ENCODE measurements around the gene LILRB2. TPM values are rescaled to one million over a fixed set of nuclear protein-coding genes. Genes with fewer than 3 reads are reported as not detected.
"Not testable (repeated sequence)": the region's sequence is repeated elsewhere in the genome, so short reads cannot be mapped to it uniquely, and the experiment has no call there.

Gene LILRB2
- total RNA-seq, 5 donors from 2014 or later (not counting 1 experiment from before 2014, with no cell fraction given) = 0.46 to 0.53 TPM; not detected in 3

- H3K4me1 Mint-ChIP-seq; H3K4me3 Mint-ChIP-seq; H3K9me3 ChIP-seq; ATAC-seq (replicated peaks in 1 of 4); POLR2A ChIA-PET; H3K36me3 Mint-ChIP-seq; H3K27ac ChIP-seq (ENCODE audit: low read length); H3K9me3 Mint-ChIP-seq; H3K36me3 ChIP-seq (ENCODE audit: control insufficient read depth in 2 of 2, extremely low read depth in 1 of 2, insufficient read depth in 1 of 2, low read length in 1 of 2); DNase-seq; H3K4me3 ChIP-seq (ENCODE audit: control insufficient read depth in 1 of 2, extremely low read depth in 1 of 2, low read length in 1 of 2); H3K4me1 ChIP-seq (ENCODE audit: control insufficient read depth in 1 of 2, extremely low read depth in 1 of 2, insufficient read depth in 2 of 2, low read length in 2 of 2); H3K27ac Mint-ChIP-seq: not testable (repeated sequence)
- peaks cover 17 to 37% of the 10 kb centered on the region in 2 donors for H3K27me3 Mint-ChIP-seq
- H3K27me3 ChIP-seq (replicated peaks in 1 of 2; ENCODE audit: control insufficient read depth in 2 of 2, extremely low read depth in 1 of 2, insufficient read depth in 2 of 2, low read length in 1 of 2) = peaks cover 0 to 24% of the 10 kb centered on the region in 2 experiments
- WGBS (ENCODE audit: insufficient coverage) = 28% methylated on average over 2 of the region's 5 CpGs
- CTCF ChIA-PET = interaction anchor here in 1 of 2 donors (0.6 kb wide), 1 partner anchor 406 kb away, joined by 3 read pairs; no protein-coding TSS in a partner anchor
Observed at GRCh38 chr19:54272181-54272580, 8.7 kb downstream of the LILRB2 start.

DNA sequence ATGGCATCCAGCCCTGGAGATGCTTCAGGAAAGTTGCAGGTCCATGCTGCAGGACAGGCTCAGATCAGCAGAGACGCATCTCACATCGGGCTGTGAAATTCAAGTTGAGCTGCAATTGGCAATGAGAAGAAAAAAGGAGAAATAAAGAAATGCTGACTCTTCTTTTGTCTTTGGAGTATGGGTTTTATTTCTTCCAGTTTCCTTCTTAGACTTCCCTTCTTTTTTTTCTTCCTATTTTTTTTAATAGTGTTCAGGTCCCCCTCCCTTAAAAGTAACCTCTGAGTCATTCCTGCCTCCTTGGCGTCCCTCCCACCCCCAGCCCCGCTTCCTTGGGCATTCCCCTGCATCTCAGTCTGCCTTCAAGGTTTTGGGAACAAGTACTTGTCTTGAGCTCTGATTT lies 9.3 kb downstream of the LILRB2 start:
- peaks cover 0 to 21% of the 10 kb centered on the region in 2 experiments for H3K27me3 ChIP-seq (replicated peaks in 1 of 2; ENCODE audit: control insufficient read depth in 2 of 2, extremely low read depth in 1 of 2, insufficient read depth in 2 of 2, low read length in 1 of 2)
- no CpG with 5 or more reads among the region's 4 CpGs for WGBS (ENCODE audit: insufficient coverage)
- H3K9me3 ChIP-seq; POLR2A ChIA-PET; H3K4me3 ChIP-seq (ENCODE audit: control insufficient read depth in 1 of 2, extremely low read depth in 1 of 2, low read length in 1 of 2); DNase-seq; H3K4me3 Mint-ChIP-seq; ATAC-seq (replicated peaks in 1 of 4); H3K36me3 ChIP-seq (ENCODE audit: control insufficient read depth in 2 of 2, extremely low read depth in 1 of 2, insufficient read depth in 1 of 2, low read length in 1 of 2); H3K36me3 Mint-ChIP-seq; H3K4me1 ChIP-seq (ENCODE audit: control insufficient read depth in 1 of 2, extremely low read depth in 1 of 2, insufficient read depth in 2 of 2, low read length in 2 of 2); H3K9me3 Mint-ChIP-seq; H3K4me1 Mint-ChIP-seq; H3K27ac ChIP-seq (ENCODE audit: low read length); H3K27ac Mint-ChIP-seq: not testable (repeated sequence)
- peaks cover 17 to 32% of the 10 kb centered on the region in 2 donors for H3K27me3 Mint-ChIP-seq
- CTCF ChIA-PET = interaction anchor here in 1 of 2 donors (0.6 to 0.7 kb wide), 2 partner anchors 11 to 406 kb away, joined by 3 read pairs; no protein-coding TSS in a partner anchor

GRCh38 chr19:54271106-54271505 lies 9.8 kb downstream of the LILRB2 start:
- Mint-ChIP-seq H3K27me3 (peaks cover 20 to 32% of the 10 kb centered on the region in 2 donors), H3K27ac (no peak overlapping the region), H3K4me1 (no peaks in the 10 kb centered on the region), H3K9me3 (no peaks in the 10 kb centered on the region), H3K36me3 (no peaks in the 10 kb centered on the region), H3K4me3 (no peak overlapping the region)
- no peaks in the 10 kb centered on the region for H3K36me3 ChIP-seq (ENCODE audit: control insufficient read depth in 2 of 2, extremely low read depth in 1 of 2, insufficient read depth in 1 of 2, low read length in 1 of 2)
- no peak overlapping the region for H3K4me3 ChIP-seq (ENCODE audit: control insufficient read depth in 1 of 2, extremely low read depth in 1 of 2, low read length in 1 of 2)
- POLR2A ChIA-PET = no interaction called here
- H3K27ac ChIP-seq (ENCODE audit: low read length) = no peak overlapping the region
- no peak for ATAC-seq (replicated peaks in 1 of 4)
- H3K4me1 ChIP-seq (ENCODE audit: control insufficient read depth in 1 of 2, extremely low read depth in 1 of 2, insufficient read depth in 2 of 2, low read length in 2 of 2) = peaks cover 0 to 1% of the 10 kb centered on the region in 2 experiments
- DNase-seq = peak in 1 of 35 experiments; percentile 34
- H3K27me3 ChIP-seq (replicated peaks in 1 of 2; ENCODE audit: control insufficient read depth in 2 of 2, extremely low read depth in 1 of 2, insufficient read depth in 2 of 2, low read length in 1 of 2) = peaks cover 0 to 24% of the 10 kb centered on the region in 2 experiments
- no peaks in the 10 kb centered on the region for H3K9me3 ChIP-seq
- CTCF ChIA-PET = interaction anchor here in 1 of 2 donors (0.7 kb wide), 1 partner anchor 11 kb away, joined by 3 read pairs; no protein-coding TSS in a partner anchor
- 68% methylated on average over 5 of the region's 8 CpGs for WGBS (ENCODE audit: insufficient coverage)

GRCh38 chr19:54268936-54269335 lies 12.0 kb downstream of the LILRB2 start:
- no CpG with 5 or more reads among the region's 2 CpGs for WGBS (ENCODE audit: insufficient coverage)
- peaks cover 0 to 4% of the 10 kb centered on the region in 2 experiments for H3K4me1 ChIP-seq (ENCODE audit: control insufficient read depth in 1 of 2, extremely low read depth in 1 of 2, insufficient read depth in 2 of 2, low read length in 2 of 2)
- CTCF ChIA-PET = no interaction called here
- Mint-ChIP-seq H3K4me1 (peaks cover 0 to 2% (median 0%) of the 10 kb centered on the region in 3 donors), H3K27ac (no peak overlapping the region), H3K9me3 (no peaks in the 10 kb centered on the region), H3K36me3 (no peaks in the 10 kb centered on the region), H3K4me3 (no peak overlapping the region), H3K27me3 (peaks cover 22 to 25% of the 10 kb centered on the region in 2 donors)
- no peaks in the 10 kb centered on the region for H3K9me3 ChIP-seq
- peaks cover 0 to 20% of the 10 kb centered on the region in 2 experiments for H3K27me3 ChIP-seq (replicated peaks in 1 of 2; ENCODE audit: control insufficient read depth in 2 of 2, extremely low read depth in 1 of 2, insufficient read depth in 2 of 2, low read length in 1 of 2)
- DNase-seq (no peak), ATAC-seq (replicated peaks in 1 of 4) (no peak)
- POLR2A ChIA-PET = no interaction called here
- H3K36me3 ChIP-seq (ENCODE audit: control insufficient read depth in 2 of 2, extremely low read depth in 1 of 2, insufficient read depth in 1 of 2, low read length in 1 of 2) = no peaks in the 10 kb centered on the region
- no peak overlapping the region for H3K27ac ChIP-seq (ENCODE audit: low read length)
- H3K4me3 ChIP-seq (ENCODE audit: control insufficient read depth in 1 of 2, extremely low read depth in 1 of 2, low read length in 1 of 2) = no peak overlapping the region

GRCh38 chr19:54266133-54266532 lies 14.8 kb downstream of the LILRB2 start:
- peak in 34 of 35 experiments; percentile 20 to 69 (median 52) for DNase-seq
- ATAC-seq (replicated peaks in 1 of 4) = peak in 3 of 4 experiments; percentile 32 to 49 (median 46)
- Mint-ChIP-seq H3K9me3 (no peaks in the 10 kb centered on the region), H3K27me3 (peaks cover 15 to 16% of the 10 kb centered on the region in 2 donors), H3K36me3 (no peaks in the 10 kb centered on the region), H3K4me3 (no peak overlapping the region), H3K27ac (no peak overlapping the region), H3K4me1 (peaks cover 0 to 2% (median 0%) of the 10 kb centered on the region in 3 donors)
- ChIA-PET POLR2A (no interaction called here), CTCF (interaction anchor here in 1 of 2 donors (0.5 to 1.2 kb wide), 3 partner anchors 125 to 886 kb away, joined by 3 to 4 read pairs (median 4); partner anchors contain the start of gene CNOT3)
- Histone ChIP-seq H3K4me1 (ENCODE audit: control insufficient read depth in 1 of 2, extremely low read depth in 1 of 2, insufficient read depth in 2 of 2, low read length in 2 of 2) (peaks cover 0 to 4% of the 10 kb centered on the region in 2 experiments), H3K27ac (ENCODE audit: low read length) (no peak overlapping the region), H3K9me3 (no peaks in the 10 kb centered on the region), H3K4me3 (ENCODE audit: control insufficient read depth in 1 of 2, extremely low read depth in 1 of 2, low read length in 1 of 2) (no peak overlapping the region), H3K27me3 (replicated peaks in 1 of 2; ENCODE audit: control insufficient read depth in 2 of 2, extremely low read depth in 1 of 2, insufficient read depth in 2 of 2, low read length in 1 of 2) (peaks cover 0 to 14% of the 10 kb centered on the region in 2 experiments), H3K36me3 (ENCODE audit: control insufficient read depth in 2 of 2, extremely low read depth in 1 of 2, insufficient read depth in 1 of 2, low read length in 1 of 2) (no peaks in the 10 kb centered on the region)
- WGBS (ENCODE audit: insufficient coverage) = 30% methylated on average over 2 of the region's 6 CpGs

GRCh38 chr19:54262470-54262869 lies 18.4 kb downstream of the LILRB2 start:
- Mint-ChIP-seq H3K9me3 (no peaks in the 10 kb centered on the region), H3K27ac (no peak overlapping the region), H3K4me3 (no peak overlapping the region), H3K4me1 (peaks cover 0 to 2% (median 0%) of the 10 kb centered on the region in 3 donors), H3K27me3 (peaks cover 10 to 13% of the 10 kb centered on the region in 2 donors), H3K36me3 (no peaks in the 10 kb centered on the region)
- no peak for ATAC-seq (replicated peaks in 1 of 4)
- no peak for DNase-seq
- Histone ChIP-seq H3K36me3 (ENCODE audit: control insufficient read depth in 2 of 2, extremely low read depth in 1 of 2, insufficient read depth in 1 of 2, low read length in 1 of 2) (no peaks in the 10 kb centered on the region), H3K9me3 (no peaks in the 10 kb centered on the region), H3K4me1 (ENCODE audit: control insufficient read depth in 1 of 2, extremely low read depth in 1 of 2, insufficient read depth in 2 of 2, low read length in 2 of 2) (peaks cover 0 to 4% of the 10 kb centered on the region in 2 experiments), H3K27me3 (replicated peaks in 1 of 2; ENCODE audit: control insufficient read depth in 2 of 2, extremely low read depth in 1 of 2, insufficient read depth in 2 of 2, low read length in 1 of 2) (peaks cover 0 to 17% of the 10 kb centered on the region in 2 experiments), H3K27ac (ENCODE audit: low read length) (no peak overlapping the region), H3K4me3 (ENCODE audit: control insufficient read depth in 1 of 2, extremely low read depth in 1 of 2, low read length in 1 of 2) (no peak overlapping the region)
- CTCF ChIA-PET = interaction anchor here in 1 of 2 donors (0.8 kb wide), 1 partner anchor 34 kb away, joined by 3 read pairs; no protein-coding TSS in a partner anchor
- WGBS (ENCODE audit: insufficient coverage) = no CpG with 5 or more reads among the region's 2 CpGs
- POLR2A ChIA-PET = no interaction called here
